ENCODE measurements around the gene GRID1.
A peak's percentile ranks its signal among the peaks of the same experiment; 100 is the strongest.

Gene GRID1

GRCh38 chr10:86366033-86366901 is at the start of gene GRID1:
TSS of gene GRID1 (minus strand) at chr10:86366795.
- no peak for DNase-seq

- no peak for DNase-seq
Measured at GRCh38 chr10:86415583-86415982, 49.0 kb upstream of the GRID1 start.

- DNase-seq = no peak
Measured at GRCh38 chr10:86415116-86415515, 48.5 kb upstream of the GRID1 start.

- DNase-seq = peak; percentile 72
Measured at GRCh38 chr10:86413046-86413728, 46.6 kb upstream of the GRID1 start.

GRCh38 chr10:86411852-86412560 is 45.4 kb upstream of the GRID1 start:
- peak; percentile 66 for DNase-seq

GRCh38 chr10:86411281-86411841 is 44.8 kb upstream of the GRID1 start:
- DNase-seq = peak; percentile 77

GRCh38 chr10:86410542-86411124 is 44.0 kb upstream of the GRID1 start:
- no peak for DNase-seq

- no peak for DNase-seq
Measured at GRCh38 chr10:86409183-86409582, 42.6 kb upstream of the GRID1 start.

GRCh38 chr10:86403183-86403797 is 36.7 kb upstream of the GRID1 start:
- DNase-seq = no peak

GRCh38 chr10:86402283-86402941 is 35.8 kb upstream of the GRID1 start:
- DNase-seq = no peak

GRCh38 chr10:86401588-86402282 is 35.1 kb upstream of the GRID1 start:
- no peak for DNase-seq

- DNase-seq = peak; percentile 58
Measured at GRCh38 chr10:86400705-86401587, 34.4 kb upstream of the GRID1 start.

GRCh38 chr10:86399879-86400704 is 33.5 kb upstream of the GRID1 start:
- DNase-seq = peak; percentile 95

GRCh38 chr10:86399514-86399878 is 32.9 kb upstream of the GRID1 start:
- DNase-seq = no peak

- no peak for DNase-seq
Measured at GRCh38 chr10:86397120-86397519, 30.5 kb upstream of the GRID1 start.

- DNase-seq = no peak
Measured at GRCh38 chr10:86393862-86394455, 27.4 kb upstream of the GRID1 start.

GRCh38 chr10:86393362-86393761 is 26.8 kb upstream of the GRID1 start:
- DNase-seq = no peak

GRCh38 chr10:86392723-86393094 is 26.1 kb upstream of the GRID1 start:
- no peak for DNase-seq

Measured in RPMI8226 (cell line).